Astrocyte (in vitro differentiated cells and primary cell): ENCODE measurements around the gene IST1. TPM values are rescaled to one million over a fixed set of nuclear protein-coding genes. Genes with fewer than 3 reads are reported as not detected.

ENCODE experiments used
- DNase-seq: peaks from one replicate; pipeline ENCODE4 v3.0.0-alpha.2; 2010; ENCODE audit warnings: low read depth
- FAIRE-seq: peaks from 2 replicates; lab custom pipeline; 2011; peaks lifted over from hg19 to GRCh38; lab: Jason Lieb, UNC
- H2AFZ ChIP-seq: 2 replicates; pipeline ENCODE4 v1.6.0; 2012; ENCODE audit warnings: low read depth, low read length, inconsistent platforms
- H3K27ac ChIP-seq: 2 replicates; pipeline ENCODE4 v1.5.1; 2011; ENCODE audit warnings: low read depth, low read length, inconsistent platforms
- H3K27me3 ChIP-seq: 2 replicates; pipeline ENCODE4 v1.6.0; 2011; ENCODE audit warnings: low read length, inconsistent platforms; ENCODE audit not compliant: insufficient read depth
- H3K36me3 ChIP-seq: 2 replicates; pipeline ENCODE4 v1.5.1; 2011; ENCODE audit warnings: low read length, inconsistent platforms; ENCODE audit not compliant: insufficient read depth
- H3K4me1 ChIP-seq: 2 replicates; pipeline ENCODE4 v1.5.1; 2011; ENCODE audit warnings: low read length, inconsistent platforms; ENCODE audit not compliant: insufficient read depth
- H3K4me2 ChIP-seq: 2 replicates; pipeline ENCODE4 v1.6.0; 2012; ENCODE audit warnings: low read length, inconsistent platforms
- H3K4me3 ChIP-seq: 2 replicates; pipeline ENCODE4 v1.5.1; 2011; ENCODE audit warnings: low read depth, mild to moderate bottlenecking, low read length, inconsistent platforms; ENCODE audit not compliant: insufficient read depth
- H3K79me2 ChIP-seq: 2 replicates; pipeline ENCODE4 v1.6.0; 2012; ENCODE audit warnings: mild to moderate bottlenecking, low read length, inconsistent platforms; ENCODE audit not compliant: insufficient read depth
- H3K9ac ChIP-seq: 2 replicates; pipeline ENCODE4 v1.6.0; 2012; ENCODE audit warnings: mild to moderate bottlenecking, low read length, inconsistent platforms
- H3K9me3 ChIP-seq: 2 replicates; pipeline ENCODE4 v1.5.1; 2012; ENCODE audit warnings: low read depth, mild to moderate bottlenecking, low read length, inconsistent platforms; ENCODE audit not compliant: insufficient read depth
- H4K20me1 ChIP-seq: 2 replicates; pipeline ENCODE4 v1.6.0; 2012; ENCODE audit warnings: low read length, inconsistent platforms; ENCODE audit not compliant: insufficient read depth
- H3K27ac Mint-ChIP-seq: one replicate; pipeline ENCODE4 v1.8.0; 2021; ENCODE audit warnings: mild to moderate bottlenecking, mixed read lengths; ENCODE audit not compliant: unreplicated experiment
- H3K27me3 Mint-ChIP-seq: one replicate; pipeline ENCODE4 v1.8.0; 2021; ENCODE audit warnings: low read depth, mixed read lengths; ENCODE audit not compliant: unreplicated experiment
- H3K36me3 Mint-ChIP-seq: one replicate; pipeline ENCODE4 v1.8.0; 2021; ENCODE audit warnings: low read depth, mixed read lengths; ENCODE audit not compliant: unreplicated experiment
- H3K4me1 Mint-ChIP-seq: one replicate; pipeline ENCODE4 v1.8.0; 2021; ENCODE audit warnings: low read depth, mixed read lengths; ENCODE audit not compliant: unreplicated experiment
- H3K4me3 Mint-ChIP-seq: one replicate; pipeline ENCODE4 v1.8.0; 2021; ENCODE audit warnings: mild to moderate bottlenecking, moderate library complexity, mixed read lengths; ENCODE audit not compliant: unreplicated experiment
- H3K9me3 Mint-ChIP-seq: one replicate; pipeline ENCODE4 v1.8.0; 2021; ENCODE audit warnings: mild to moderate bottlenecking, mixed read lengths; ENCODE audit not compliant: unreplicated experiment
- EZH2 ChIP-seq: IDR thresholded peaks from 2 replicates; pipeline ENCODE4 v1.6.1; 2012; ENCODE audit warnings: mild to moderate bottlenecking, low read length, inconsistent platforms; ENCODE audit not compliant: insufficient read depth
- total RNA-seq: library from RNA; stranded (reverse); gene quantifications from 2 replicates; pipeline ENCODE4 v1.2.1, GENCODE V29; 2021
- TF ChIP-seq, protein P1 (sequence below): IDR thresholded peaks from 2 replicates; pipeline ENCODE4 v1.5.1; 2011; ENCODE audit warnings: low read depth, mild to moderate bottlenecking, inconsistent platforms, low read length, moderate library complexity; ENCODE audit not compliant: insufficient read depth

Gene IST1
- total RNA-seq, 1 donor from 2014 or later: 241 TPM

DNA sequence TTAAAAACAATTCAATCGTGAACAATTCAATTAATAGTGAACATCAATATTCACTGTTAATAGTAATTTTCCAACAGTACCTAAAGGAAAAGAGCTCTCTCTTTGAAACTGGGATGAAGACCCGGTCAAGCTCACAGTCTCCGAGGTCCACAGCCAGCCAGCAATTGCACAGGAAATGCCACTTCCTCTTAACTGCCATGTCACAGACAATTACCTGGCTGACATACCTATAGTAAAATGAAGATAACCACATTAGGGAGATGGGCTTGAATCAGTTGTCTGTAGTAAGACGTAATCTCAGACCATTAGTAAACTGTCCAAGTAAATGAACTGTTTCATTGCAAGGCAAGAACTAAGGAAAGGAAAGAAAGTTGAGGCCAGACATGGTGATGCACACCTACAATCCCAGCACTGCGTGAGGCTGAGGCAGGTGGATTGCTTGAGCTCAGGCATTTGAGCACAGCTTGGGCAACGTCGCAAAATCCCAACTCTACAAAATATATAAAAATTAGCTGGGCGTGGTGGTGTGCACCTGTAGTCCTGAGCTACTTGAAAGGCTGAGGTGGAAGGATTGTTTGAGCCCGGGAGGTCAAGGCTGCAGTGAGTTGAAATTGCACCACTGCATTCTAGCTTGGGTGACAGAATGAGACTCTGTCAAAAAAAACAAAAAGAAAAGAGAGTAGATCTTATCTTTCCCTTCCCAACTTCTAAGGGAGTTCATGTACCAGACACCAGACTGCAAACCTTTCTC, 68.0 kb downstream of the IST1 start:
- no peak overlapping the region for H3K4me3 ChIP-seq
- Mint-ChIP-seq H3K27ac (no peak overlapping the region), H3K4me3 (no peak overlapping the region), H3K9me3 (no peaks in the 10 kb centered on the region), H3K36me3 (no peaks in the 10 kb centered on the region), H3K27me3 (peaks cover 2% of the 10 kb centered on the region), H3K4me1 (peaks cover 2% of the 10 kb centered on the region)
- H3K4me1 ChIP-seq: no peaks in the 10 kb centered on the region
- no peak for FAIRE-seq
- no peaks in the 10 kb centered on the region for H3K27me3 ChIP-seq
- H2AFZ ChIP-seq: no peak overlapping the region
- H3K36me3 ChIP-seq: no peaks in the 10 kb centered on the region
- no peak overlapping the region for H3K9ac ChIP-seq
- no peaks in the 10 kb centered on the region for H3K79me2 ChIP-seq
- no peak for TF ChIP-seq EZH2
- TF ChIP-seq, protein P1, sequence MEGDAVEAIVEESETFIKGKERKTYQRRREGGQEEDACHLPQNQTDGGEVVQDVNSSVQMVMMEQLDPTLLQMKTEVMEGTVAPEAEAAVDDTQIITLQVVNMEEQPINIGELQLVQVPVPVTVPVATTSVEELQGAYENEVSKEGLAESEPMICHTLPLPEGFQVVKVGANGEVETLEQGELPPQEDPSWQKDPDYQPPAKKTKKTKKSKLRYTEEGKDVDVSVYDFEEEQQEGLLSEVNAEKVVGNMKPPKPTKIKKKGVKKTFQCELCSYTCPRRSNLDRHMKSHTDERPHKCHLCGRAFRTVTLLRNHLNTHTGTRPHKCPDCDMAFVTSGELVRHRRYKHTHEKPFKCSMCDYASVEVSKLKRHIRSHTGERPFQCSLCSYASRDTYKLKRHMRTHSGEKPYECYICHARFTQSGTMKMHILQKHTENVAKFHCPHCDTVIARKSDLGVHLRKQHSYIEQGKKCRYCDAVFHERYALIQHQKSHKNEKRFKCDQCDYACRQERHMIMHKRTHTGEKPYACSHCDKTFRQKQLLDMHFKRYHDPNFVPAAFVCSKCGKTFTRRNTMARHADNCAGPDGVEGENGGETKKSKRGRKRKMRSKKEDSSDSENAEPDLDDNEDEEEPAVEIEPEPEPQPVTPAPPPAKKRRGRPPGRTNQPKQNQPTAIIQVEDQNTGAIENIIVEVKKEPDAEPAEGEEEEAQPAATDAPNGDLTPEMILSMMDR: no peak
- H3K4me2 ChIP-seq: no peak overlapping the region
- H4K20me1 ChIP-seq: no peaks in the 10 kb centered on the region
- no peak overlapping the region for H3K27ac ChIP-seq
- no peak for DNase-seq
- H3K9me3 ChIP-seq: no peaks in the 10 kb centered on the region

DNA sequence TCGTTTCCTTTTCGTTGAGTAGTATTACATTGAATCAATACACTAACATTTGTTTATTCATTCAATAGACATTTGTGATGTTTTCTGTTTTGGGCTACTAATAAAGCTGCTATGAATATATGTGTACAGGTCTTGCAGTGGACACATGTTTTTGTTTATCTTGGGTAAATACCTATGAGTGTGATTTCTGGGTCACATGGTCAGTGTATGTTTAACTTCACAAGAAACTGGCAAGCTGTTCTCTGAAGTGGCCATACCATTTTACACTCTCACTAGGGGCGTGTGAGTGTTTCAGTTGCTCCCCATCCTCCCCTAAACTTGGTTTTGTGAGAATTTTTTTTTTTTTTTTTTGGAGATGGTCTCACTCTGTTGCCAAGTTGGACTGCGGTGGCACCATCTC, 69.9 kb downstream of the IST1 start:
- DNase-seq (no peak), FAIRE-seq (no peak)
- no peaks in the 10 kb centered on the region for H3K4me1 ChIP-seq
- H3K36me3 Mint-ChIP-seq: no peaks in the 10 kb centered on the region
- no peaks in the 10 kb centered on the region for H3K36me3 ChIP-seq
- H3K4me1 Mint-ChIP-seq: peaks cover 2% of the 10 kb centered on the region
- TF ChIP-seq EZH2: no peak
- TF ChIP-seq, protein P1: no peak
- H3K4me3 ChIP-seq: no peak overlapping the region
- no peaks in the 10 kb centered on the region for H3K9me3 ChIP-seq
- H3K27ac Mint-ChIP-seq: no peak overlapping the region
- H3K27ac ChIP-seq: no peak overlapping the region
- no peaks in the 10 kb centered on the region for H3K9me3 Mint-ChIP-seq
- H3K4me2 ChIP-seq: no peak overlapping the region
- no peak overlapping the region for H3K9ac ChIP-seq
- H3K27me3 Mint-ChIP-seq: peaks cover 2% of the 10 kb centered on the region
- H2AFZ ChIP-seq: no peak overlapping the region
- no peaks in the 10 kb centered on the region for H3K79me2 ChIP-seq
- no peaks in the 10 kb centered on the region for H3K27me3 ChIP-seq
- no peaks in the 10 kb centered on the region for H4K20me1 ChIP-seq
- no peak overlapping the region for H3K4me3 Mint-ChIP-seq

- no peak for TF ChIP-seq EZH2
- TF ChIP-seq, protein P1: no peak
- Histone ChIP-seq H2AFZ (no peak overlapping the region), H3K4me1 (no peaks in the 10 kb centered on the region), H3K9me3 (no peaks in the 10 kb centered on the region), H3K79me2 (no peaks in the 10 kb centered on the region), H3K36me3 (no peaks in the 10 kb centered on the region), H4K20me1 (no peaks in the 10 kb centered on the region), H3K27ac (no peak overlapping the region), H3K4me3 (no peak overlapping the region), H3K9ac (no peak overlapping the region), H3K4me2 (no peak overlapping the region), H3K27me3 (no peaks in the 10 kb centered on the region)
- Mint-ChIP-seq H3K27ac (no peak overlapping the region), H3K4me3 (no peak overlapping the region), H3K9me3 (no peaks in the 10 kb centered on the region), H3K27me3 (peaks cover 2% of the 10 kb centered on the region), H3K4me1 (no peaks in the 10 kb centered on the region), H3K36me3 (no peaks in the 10 kb centered on the region)
- FAIRE-seq (no peak), DNase-seq (no peak)
Observed at GRCh38 chr16:71966932-71967331, 71.6 kb downstream of the IST1 start.
